ENCODE data around the gene FAM149A. TPM values are rescaled to one million over a fixed set of nuclear protein-coding genes. Genes with fewer than 3 reads are reported as not detected.

The FAM149A gene
- total RNA-seq (2014; rRNA removed; shearing (Covaris generic)) (not detected in 2 replicates), total RNA-seq (2022) (not detected in 2 replicates), Bru-seq, nascent RNA (not detected), BruChase-seq, experiment 1, labeled RNA remaining after a 6-hour chase (percentile 7 among the genes with signal in this experiment), BruChase-seq, experiment 2, labeled RNA remaining after a 2-hour chase (percentile 5 among the genes with signal in this experiment)
- long read RNA-seq, result 0 reads

GRCh38 chr4:186104114-186104889 is at the start of gene FAM149A:
Gene FAM149A, plus strand, starts transcription at chr4:186104704.
- intact Hi-C loops (cut with micrococcal nuclease; ENCODE audit: unreplicated experiment), result no loop called here
- CTCF ChIA-PET (ENCODE audit: unreplicated experiment), result no interaction called here
- H3K27ac ChIP-seq (ENCODE audit: low read depth, low read length, poor library complexity, severe bottlenecking), result no peak within 1 kb of the TSS

GRCh38 chr4:186058253-186058979 is 46.1 kb upstream of the FAM149A start:
- H4K20me1 ChIP-seq (ENCODE audit: insufficient read depth, low read length), result no peaks in the 10 kb centered on the region
- H3K4me1 ChIP-seq (ENCODE audit: insufficient read depth, low read length, poor library complexity, severe bottlenecking), result no peaks in the 10 kb centered on the region
- ChIA-PET CTCF (ENCODE audit: unreplicated experiment) (no interaction called here), POLR2A (no interaction called here)
- H3K36me3 ChIP-seq (ENCODE audit: insufficient read depth, low read length), result no peaks in the 10 kb centered on the region
- intact Hi-C loops (cut with micrococcal nuclease; ENCODE audit: unreplicated experiment), result no loop called here
- BruUV-seq (replicated peaks), result no TSS peak
- DNase-seq (ENCODE audit: low spot score), result no peak
- TF ChIP-seq, protein P1, sequence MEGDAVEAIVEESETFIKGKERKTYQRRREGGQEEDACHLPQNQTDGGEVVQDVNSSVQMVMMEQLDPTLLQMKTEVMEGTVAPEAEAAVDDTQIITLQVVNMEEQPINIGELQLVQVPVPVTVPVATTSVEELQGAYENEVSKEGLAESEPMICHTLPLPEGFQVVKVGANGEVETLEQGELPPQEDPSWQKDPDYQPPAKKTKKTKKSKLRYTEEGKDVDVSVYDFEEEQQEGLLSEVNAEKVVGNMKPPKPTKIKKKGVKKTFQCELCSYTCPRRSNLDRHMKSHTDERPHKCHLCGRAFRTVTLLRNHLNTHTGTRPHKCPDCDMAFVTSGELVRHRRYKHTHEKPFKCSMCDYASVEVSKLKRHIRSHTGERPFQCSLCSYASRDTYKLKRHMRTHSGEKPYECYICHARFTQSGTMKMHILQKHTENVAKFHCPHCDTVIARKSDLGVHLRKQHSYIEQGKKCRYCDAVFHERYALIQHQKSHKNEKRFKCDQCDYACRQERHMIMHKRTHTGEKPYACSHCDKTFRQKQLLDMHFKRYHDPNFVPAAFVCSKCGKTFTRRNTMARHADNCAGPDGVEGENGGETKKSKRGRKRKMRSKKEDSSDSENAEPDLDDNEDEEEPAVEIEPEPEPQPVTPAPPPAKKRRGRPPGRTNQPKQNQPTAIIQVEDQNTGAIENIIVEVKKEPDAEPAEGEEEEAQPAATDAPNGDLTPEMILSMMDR (conservative IDR thresholded peaks at IDR 0.05; ENCODE audit: low read length), result no peak
- TF ChIP-seq EZH2phosphoT487 (IDR thresholded peaks at IDR 0.05; ENCODE audit: borderline replicate concordance, low read depth, low read length), result no peak
- no peaks in the 10 kb centered on the region for H3K9me2 ChIP-seq (ENCODE audit: insufficient read depth, low read length)
- no peak overlapping the region for H3K4me2 ChIP-seq (ENCODE audit: low read length)
- no peak overlapping the region for H3K27ac ChIP-seq (ENCODE audit: low read depth, low read length, poor library complexity, severe bottlenecking)
- no peaks in the 10 kb centered on the region for H3K9me3 ChIP-seq (ENCODE audit: low read length)
- no peaks in the 10 kb centered on the region for H3K79me2 ChIP-seq (ENCODE audit: insufficient read depth, low read depth, low read length)
- no peak overlapping the region for H2AFZ ChIP-seq (ENCODE audit: low read length)
- H3K4me3 ChIP-seq (ENCODE audit: low read depth, low read length, poor library complexity, severe bottlenecking), result no peak overlapping the region

More at GRCh38 chr4:186104114-186104889, at the start of gene FAM149A:
- H3K4me2 ChIP-seq (ENCODE audit: low read length), result peak within 1 kb of the TSS; percentile 16; the same call in 1 of the 2 replicates
- no peak for TF ChIP-seq EZH2phosphoT487 (IDR thresholded peaks at IDR 0.05; ENCODE audit: borderline replicate concordance, low read depth, low read length)
- TF ChIP-seq, protein P1 (conservative IDR thresholded peaks at IDR 0.05; ENCODE audit: low read length), result no peak
- no peaks in the 10 kb centered on the region for H4K20me1 ChIP-seq (ENCODE audit: insufficient read depth, low read length)
- H3K9me2 ChIP-seq (ENCODE audit: insufficient read depth, low read length), result no peaks in the 10 kb centered on the region
- no peaks in the 10 kb centered on the region for H3K4me1 ChIP-seq (ENCODE audit: insufficient read depth, low read length, poor library complexity, severe bottlenecking)
- H3K9me3 ChIP-seq (ENCODE audit: low read length), result no peaks in the 10 kb centered on the region
- H3K4me3 ChIP-seq (ENCODE audit: low read depth, low read length, poor library complexity, severe bottlenecking), result no peak within 1 kb of the TSS
- no peak within 1 kb of the TSS for H2AFZ ChIP-seq (ENCODE audit: low read length)
- H3K79me2 ChIP-seq (ENCODE audit: insufficient read depth, low read depth, low read length), result no peaks in the 10 kb centered on the region
- POLR2A ChIA-PET, result no interaction called here
- no TSS peak for BruUV-seq (replicated peaks)
- no peaks in the 10 kb centered on the region for H3K36me3 ChIP-seq (ENCODE audit: insufficient read depth, low read length)
- no peak for DNase-seq (ENCODE audit: low spot score)
